ENCODE data around the gene NKX3-2. TPM values are rescaled to one million over a fixed set of nuclear protein-coding genes. Genes with fewer than 3 reads are reported as not detected.

Gene NKX3-2
- total and polyA plus RNA-seq, 9 of the 15 experiments (the other 6 are each of a cell fraction or from before 2014, with no cell fraction given) = 0.03 to 0.81 (median 0.27) TPM; not detected in 1

DNA sequence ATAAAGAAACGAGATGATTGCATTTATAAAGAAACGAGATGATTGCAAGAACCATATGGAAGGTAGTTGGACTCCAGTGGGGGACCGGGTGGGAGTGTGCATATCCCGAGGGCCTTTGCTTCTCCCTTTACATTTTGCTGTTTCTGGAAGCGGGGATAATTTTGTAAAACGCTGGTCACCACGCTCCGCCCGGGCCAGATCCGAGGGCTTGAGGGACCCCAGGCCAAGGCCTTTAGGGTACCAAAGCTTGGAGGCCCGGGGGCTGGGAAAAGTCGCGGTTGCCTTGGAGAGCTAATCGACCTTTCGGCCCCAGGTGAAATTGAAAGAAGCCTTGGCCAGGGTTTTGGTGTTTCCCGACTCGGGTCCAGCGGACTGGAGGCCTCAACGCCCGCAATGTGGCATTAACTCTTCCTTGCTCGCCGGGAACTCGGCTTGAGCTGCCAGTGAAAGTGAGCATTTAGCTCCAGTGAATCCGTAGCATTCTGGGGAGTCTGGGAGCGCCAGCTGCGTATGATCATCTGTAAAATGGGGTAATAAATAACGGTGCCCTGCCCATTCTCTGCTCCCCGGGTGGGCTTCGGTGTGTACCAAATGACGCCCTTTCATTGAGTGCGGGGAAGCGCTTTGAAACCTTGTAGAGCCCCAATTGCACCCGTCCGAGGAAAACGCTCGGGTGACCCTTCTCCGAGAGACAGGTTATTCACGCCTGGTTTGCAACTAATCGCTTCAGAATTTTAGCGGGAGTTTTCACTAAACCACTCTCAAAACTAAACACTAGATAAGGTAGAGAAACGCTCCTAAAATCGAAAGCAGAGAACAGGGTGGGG is 4.5 kb downstream of the NKX3-2 start:
- Histone ChIP-seq H3K9me1 (ENCODE audit: control insufficient read depth, insufficient read depth, low read length) (no peaks in the 10 kb centered on the region), H3K27me3 (ENCODE audit: control insufficient read depth in 2 of 2, insufficient read depth in 2 of 2, low read length in 2 of 2) (peaks cover 39 to 62% of the 10 kb centered on the region in 2 experiments), H3K4me1 (replicated peaks in 1 of 2; ENCODE audit: control insufficient read depth in 2 of 2, insufficient read depth in 2 of 2, low read length in 2 of 2) (peaks cover 0 to 26% of the 10 kb centered on the region in 2 experiments; a peak in 2 of 5 replicates), H3K9me3 (replicated peaks; ENCODE audit: control insufficient read depth, insufficient read depth, low read depth, low read length) (0 out of 2 replicates have a peak, but pooled peaks cover 1% of the 10 kb centered on the region), H4K20me1 (replicated peaks; ENCODE audit: control insufficient read depth, insufficient read depth, low read length) (no peaks in the 10 kb centered on the region), H3K4me2 (ENCODE audit: insufficient read depth, low read length) (no peak overlapping the region), H2AFZ (ENCODE audit: low read depth, low read length) (no peak overlapping the region), H3K27ac (ENCODE audit: extremely low read depth, low read depth, low read length) (no peak overlapping the region), H3K36me3 (ENCODE audit: control insufficient read depth, insufficient read depth, low read length) (no peaks in the 10 kb centered on the region), H3K4me3 (no peak overlapping the region), H3K79me2 (ENCODE audit: control insufficient read depth, insufficient read depth, low read length) (no peaks in the 10 kb centered on the region), H3K9ac (ENCODE audit: insufficient read depth in 1 of 2, low read depth in 2 of 2, low read length in 2 of 2) (no peak overlapping the region)
- WGBS (ENCODE audit: insufficient coverage, low coverage, missing lambda C conversion rate) = 28% methylated on average over 42 of the region's 42 CpGs
- TF ChIP-seq SNIP1 (IDR thresholded peaks at IDR 0.05; ENCODE audit: low read depth) (no peak), SFPQ (IDR thresholded peaks at IDR 0.05; ENCODE audit: low read depth, low read length) (no peak), E2F4 (CRISPR knock-in tag; IDR thresholded peaks at IDR 0.05; ENCODE audit: low read depth) (no peak), CREBBP (IDR thresholded peaks at IDR 0.05; ENCODE audit: low read depth, low read length) (no peak), ZNF57 (CRISPR knock-in tag; IDR thresholded peaks at IDR 0.05) (no peak), SMARCB1 (IDR thresholded peaks at IDR 0.05; ENCODE audit: insufficient read length, low read depth) (no peak), EHMT2 (IDR thresholded peaks at IDR 0.05) (no peak), MXI1 (IDR thresholded peaks at IDR 0.05; ENCODE audit: low read depth, low read length) (no peak)
- TF ChIP-seq, protein P1, sequence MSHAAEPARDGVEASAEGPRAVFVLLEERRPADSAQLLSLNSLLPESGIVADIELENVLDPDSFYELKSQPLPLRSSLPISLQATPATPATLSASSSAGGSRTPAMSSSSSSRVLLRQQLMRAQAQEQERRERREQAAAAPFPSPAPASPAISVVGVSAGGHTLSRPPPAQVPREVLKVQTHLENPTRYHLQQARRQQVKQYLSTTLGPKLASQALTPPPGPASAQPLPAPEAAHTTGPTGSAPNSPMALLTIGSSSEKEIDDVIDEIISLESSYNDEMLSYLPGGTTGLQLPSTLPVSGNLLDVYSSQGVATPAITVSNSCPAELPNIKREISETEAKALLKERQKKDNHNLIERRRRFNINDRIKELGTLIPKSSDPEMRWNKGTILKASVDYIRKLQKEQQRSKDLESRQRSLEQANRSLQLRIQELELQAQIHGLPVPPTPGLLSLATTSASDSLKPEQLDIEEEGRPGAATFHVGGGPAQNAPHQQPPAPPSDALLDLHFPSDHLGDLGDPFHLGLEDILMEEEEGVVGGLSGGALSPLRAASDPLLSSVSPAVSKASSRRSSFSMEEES (CRISPR knock-in tag; IDR thresholded peaks at IDR 0.05) = no peak
- ATAC-seq = no peak
- ChIA-PET POLR2A (interaction anchor here (0.6 kb wide), 1 partner anchor 14 kb away, joined by 3 read pairs; no protein-coding TSS in a partner anchor), CTCF (ENCODE audit: low intra/inter-chr PET ratio) (no interaction called here)
- in situ Hi-C loops (cut with MboI) (no loop called here), intact Hi-C loops (cut with micrococcal nuclease) (loop anchor here (5.0 kb wide), 1 partner anchor 173 kb away; no protein-coding TSS in a partner anchor)
- no TSS peak for BruUV-seq (replicated peaks)
- no peak for FAIRE-seq
- peak in 1 of 4 experiments; percentile 4 for DNase-seq (ENCODE audit: extremely low read depth in 1 of 4, low spot score in 3 of 4)
